RWPE2 (cell line): ENCODE measurements around the gene ETFRF1.
A peak's percentile ranks its signal among the peaks of the same experiment; 100 is the strongest.

Experiments
- ATAC-seq: fragments of 200-7000 bp; cut with Tn5 transposase; 3 replicates; pipeline ENCODE4 v1.9.1; 2021; ENCODE audit warnings: low read depth
- DNase-seq: peaks from one replicate; pipeline ENCODE4 v3.0.0-alpha.2; 2020; ENCODE audit warnings: low spot score
- H3K27ac ChIP-seq: fragments of 450-650 bp; 2 replicates; pipeline ENCODE4 v1.5.1; 2017; ENCODE audit warnings: mild to moderate bottlenecking; ENCODE audit not compliant: poor library complexity, severe bottlenecking
- H3K27me3 ChIP-seq: fragments of 250-450 bp; sonication (Bioruptor Pico); 2 replicates; pipeline ENCODE4 v1.5.1; 2021; ENCODE audit warnings: mild to moderate bottlenecking, moderate library complexity; ENCODE audit not compliant: insufficient read depth, poor library complexity, severe bottlenecking
- H3K36me3 ChIP-seq: fragments of 250-450 bp; sonication (Bioruptor Pico); 2 replicates; pipeline ENCODE4 v1.5.1; 2020; ENCODE audit warnings: low read depth, mild to moderate bottlenecking, moderate library complexity
- H3K4me1 ChIP-seq: fragments of 250-450 bp; sonication (Bioruptor Pico); 2 replicates; pipeline ENCODE4 v1.5.1; 2021; ENCODE audit warnings: mild to moderate bottlenecking, moderate library complexity; ENCODE audit not compliant: insufficient read depth, poor library complexity, severe bottlenecking
- H3K4me3 ChIP-seq: fragments of 250-450 bp; sonication (Bioruptor Pico); 2 replicates; pipeline ENCODE4 v1.5.1; 2021; ENCODE audit warnings: mild to moderate bottlenecking, moderate library complexity; ENCODE audit not compliant: severe bottlenecking
- H3K9me3 ChIP-seq: fragments of 250-450 bp; sonication (Bioruptor Pico); 2 replicates; pipeline ENCODE4 v1.5.1; 2021; ENCODE audit warnings: mild to moderate bottlenecking, moderate library complexity; ENCODE audit not compliant: severe bottlenecking
- CTCF ChIP-seq: fragments of 450-650 bp; IDR thresholded peaks from one replicate; pipeline ENCODE4 v1.5.1; 2017; ENCODE audit warnings: mild to moderate bottlenecking, moderate library complexity; ENCODE audit not compliant: poor library complexity, severe bottlenecking

Gene ETFRF1

GRCh38 chr12:25195056-25195971 lies at the start of gene ETFRF1, which contains the start of gene DNAI7:
ETFRF1 (plus strand) TSS chr12:25195237; CDS start chr12:25203957, 8,720 bp downstream.
DNAI7 (minus strand) TSS chr12:25195160; CDS start chr12:25195078, 82 bp downstream.
- DNase-seq = peak; percentile 91
- no peak for TF ChIP-seq CTCF
- peak within 1 kb of the TSS; percentile 52 for H3K4me3 ChIP-seq
- H3K27me3 ChIP-seq = no peaks in the 10 kb centered on the region
- H3K36me3 ChIP-seq = no peaks in the 10 kb centered on the region
- H3K27ac ChIP-seq = no peak within 1 kb of the TSS
- no peaks in the 10 kb centered on the region for H3K9me3 ChIP-seq
- H3K4me1 ChIP-seq = no peaks in the 10 kb centered on the region
- peak; percentile 94 for ATAC-seq

GRCh38 chr12:25146686-25147085 lies 48.4 kb upstream of the ETFRF1 start:
- H3K36me3 ChIP-seq = no peaks in the 10 kb centered on the region
- TF ChIP-seq CTCF = no peak

GRCh38 chr12:25151476-25151875 lies 43.6 kb upstream of the ETFRF1 start:
- ATAC-seq (peak; percentile 96), DNase-seq (peak; percentile 60)
- Histone ChIP-seq H3K9me3 (no peaks in the 10 kb centered on the region), H3K4me3 (no peak overlapping the region), H3K27ac (peak overlapping the region; percentile 8), H3K27me3 (no peaks in the 10 kb centered on the region), H3K36me3 (no peaks in the 10 kb centered on the region), H3K4me1 (peaks cover 9% of the 10 kb centered on the region)
- TF ChIP-seq CTCF = no peak

More at GRCh38 chr12:25146686-25147085, 48.4 kb upstream of the ETFRF1 start:
- Histone ChIP-seq H3K27me3 (no peaks in the 10 kb centered on the region), H3K27ac (no peak overlapping the region), H3K4me3 (no peak overlapping the region), H3K4me1 (peaks cover 1% of the 10 kb centered on the region), H3K9me3 (no peaks in the 10 kb centered on the region)
- DNase-seq (no peak), ATAC-seq (no peak)

GRCh38 chr12:25152055-25152454 lies 43.0 kb upstream of the ETFRF1 start:
- ATAC-seq = no peak
- DNase-seq = no peak
- Histone ChIP-seq H3K36me3 (no peaks in the 10 kb centered on the region), H3K9me3 (no peaks in the 10 kb centered on the region), H3K4me1 (peaks cover 9% of the 10 kb centered on the region), H3K27me3 (no peaks in the 10 kb centered on the region), H3K27ac (peak overlapping the region; percentile 8), H3K4me3 (no peak overlapping the region)
- no peak for TF ChIP-seq CTCF
